Lower leg skin (tissue), 4 donors: ENCODE data around the gene HOXB8. TPM values are rescaled to one million over a fixed set of nuclear protein-coding genes. Genes with fewer than 3 reads are reported as not detected.

Source experiments
- DNase-seq, 2 donors: peaks; one replicate each; pipeline ENCODE4 v3.0.0-alpha.2; 2019; ENCODE audit warnings: low spot score in 2 of 2
- H3K4me3 ChIP-seq: fragments of 200-600 bp; sonication (generic); 2 replicates; pipeline ENCODE4 v1.5.1; 2017; ENCODE audit warnings: mild to moderate bottlenecking, low read depth; ENCODE audit not compliant: poor library complexity, severe bottlenecking
- POLR2A ChIP-seq, 2 donors: fragments of 450-650 bp; IDR thresholded peaks; one replicate each; pipeline ENCODE4 v1.6.1; 2016 to 2017; ENCODE audit warnings: antibody characterized with exemption in 2 of 2, mild to moderate bottlenecking in 1 of 2, moderate library complexity in 1 of 2
- WGBS, 2 donors: methylation state at CpG; one replicate each; pipeline ENCODE4 v1.1.5; 2018; 5-methylcytosine and 5-hydroxymethylcytosine counted together
- intact Hi-C: fragments of 100-400 bp; cut with DNase I; formaldehyde crosslinking; loops from one replicate; pipeline ENCODE4 v1.15.0; 2023; ENCODE audit warnings: low total_unique reads
- total RNA-seq, 4 donors: library from RNA; depleted of rRNA; stranded (reverse); fragments of >200 nt; gene quantifications; one replicate each; pipeline ENCODE4 v1.1.0, GENCODE V29; 2016
- TF ChIP-seq, protein P1 (sequence below), 3 donors: fragments of 450-650 bp; IDR thresholded peaks; one replicate each; pipeline ENCODE4 v1.5.1; 2016; ENCODE audit warnings: antibody characterized with exemption in 3 of 3, mild to moderate bottlenecking in 3 of 3, moderate library complexity in 2 of 3

Gene HOXB8
- total RNA-seq, 4 donors from 2014 or later, result 1.4 TPM; not detected in 3

DNA sequence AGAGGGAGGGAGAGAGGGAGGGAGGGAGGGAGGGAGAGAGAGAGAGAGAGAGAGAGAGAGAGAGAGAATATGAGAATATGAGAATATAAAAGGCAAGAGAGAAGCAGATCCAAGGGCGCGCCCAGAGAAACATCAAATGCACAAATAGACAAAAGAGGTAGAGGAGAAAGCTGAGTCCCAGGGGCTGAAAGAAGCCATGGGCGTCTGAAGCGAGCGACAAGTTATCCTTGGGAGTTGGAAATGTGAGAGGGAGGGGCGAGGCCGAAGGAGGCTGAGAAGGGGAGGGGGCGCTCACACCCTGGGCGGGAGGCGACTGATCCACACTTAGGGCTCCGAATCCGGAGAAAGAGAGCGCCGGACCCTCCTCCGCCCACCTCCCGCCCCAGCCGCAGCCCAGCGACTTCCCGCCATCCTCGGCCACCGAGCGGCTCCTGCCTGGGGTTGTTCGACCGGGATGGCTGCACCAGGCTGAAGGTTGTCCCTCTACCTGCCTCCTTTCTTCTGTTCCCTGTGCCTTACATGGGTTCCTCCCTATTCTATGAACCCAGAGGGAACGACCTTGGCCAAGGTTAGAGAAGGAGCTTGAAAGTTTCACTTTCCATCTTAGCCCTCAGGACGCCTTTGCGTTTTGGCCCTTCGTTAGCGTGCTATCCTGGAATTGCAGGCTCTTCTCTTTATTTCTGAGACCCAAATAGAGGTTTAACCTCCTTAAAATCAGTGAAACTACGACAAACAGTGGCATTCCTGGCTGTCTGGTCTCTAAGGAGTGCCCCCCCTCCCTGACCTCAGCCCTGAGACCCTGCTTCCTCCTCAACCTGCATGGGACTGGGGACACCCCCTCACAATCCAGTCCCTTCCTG lies 32.2 kb upstream of the HOXB8 start:
- no peak for DNase-seq
- WGBS, 2 donors, result 2% methylated on average over 30 of the region's 30 CpGs
- intact Hi-C loops, result no loop called here
- TF ChIP-seq, protein P1, sequence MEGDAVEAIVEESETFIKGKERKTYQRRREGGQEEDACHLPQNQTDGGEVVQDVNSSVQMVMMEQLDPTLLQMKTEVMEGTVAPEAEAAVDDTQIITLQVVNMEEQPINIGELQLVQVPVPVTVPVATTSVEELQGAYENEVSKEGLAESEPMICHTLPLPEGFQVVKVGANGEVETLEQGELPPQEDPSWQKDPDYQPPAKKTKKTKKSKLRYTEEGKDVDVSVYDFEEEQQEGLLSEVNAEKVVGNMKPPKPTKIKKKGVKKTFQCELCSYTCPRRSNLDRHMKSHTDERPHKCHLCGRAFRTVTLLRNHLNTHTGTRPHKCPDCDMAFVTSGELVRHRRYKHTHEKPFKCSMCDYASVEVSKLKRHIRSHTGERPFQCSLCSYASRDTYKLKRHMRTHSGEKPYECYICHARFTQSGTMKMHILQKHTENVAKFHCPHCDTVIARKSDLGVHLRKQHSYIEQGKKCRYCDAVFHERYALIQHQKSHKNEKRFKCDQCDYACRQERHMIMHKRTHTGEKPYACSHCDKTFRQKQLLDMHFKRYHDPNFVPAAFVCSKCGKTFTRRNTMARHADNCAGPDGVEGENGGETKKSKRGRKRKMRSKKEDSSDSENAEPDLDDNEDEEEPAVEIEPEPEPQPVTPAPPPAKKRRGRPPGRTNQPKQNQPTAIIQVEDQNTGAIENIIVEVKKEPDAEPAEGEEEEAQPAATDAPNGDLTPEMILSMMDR (IDR thresholded peaks at IDR 0.05), result no peak
- no peak for TF ChIP-seq POLR2A (IDR thresholded peaks at IDR 0.05)
- no peak overlapping the region for H3K4me3 ChIP-seq

- intact Hi-C loops, result no loop called here
- WGBS, 2 donors, result 3 to 5% methylated on average over 32 to 45 of the region's 80 CpGs
- no peak for DNase-seq
- TF ChIP-seq, protein P1 (IDR thresholded peaks at IDR 0.05), result no peak
- no peak for TF ChIP-seq POLR2A (IDR thresholded peaks at IDR 0.05)
- no peak overlapping the region for H3K4me3 ChIP-seq
These were observed 31.4 kb upstream of the HOXB8 start for GRCh38 chr17:48646183-48647102.

GRCh38 chr17:48645639-48646182 lies 30.6 kb upstream of the HOXB8 start:
- no peak for DNase-seq
- intact Hi-C loops, result no loop called here
- TF ChIP-seq, protein P1 (IDR thresholded peaks at IDR 0.05), result no peak
- no peak for TF ChIP-seq POLR2A (IDR thresholded peaks at IDR 0.05)
- WGBS, 2 donors, result 31 to 37% methylated on average over 14 of the region's 14 CpGs
- no peak overlapping the region for H3K4me3 ChIP-seq

DNA sequence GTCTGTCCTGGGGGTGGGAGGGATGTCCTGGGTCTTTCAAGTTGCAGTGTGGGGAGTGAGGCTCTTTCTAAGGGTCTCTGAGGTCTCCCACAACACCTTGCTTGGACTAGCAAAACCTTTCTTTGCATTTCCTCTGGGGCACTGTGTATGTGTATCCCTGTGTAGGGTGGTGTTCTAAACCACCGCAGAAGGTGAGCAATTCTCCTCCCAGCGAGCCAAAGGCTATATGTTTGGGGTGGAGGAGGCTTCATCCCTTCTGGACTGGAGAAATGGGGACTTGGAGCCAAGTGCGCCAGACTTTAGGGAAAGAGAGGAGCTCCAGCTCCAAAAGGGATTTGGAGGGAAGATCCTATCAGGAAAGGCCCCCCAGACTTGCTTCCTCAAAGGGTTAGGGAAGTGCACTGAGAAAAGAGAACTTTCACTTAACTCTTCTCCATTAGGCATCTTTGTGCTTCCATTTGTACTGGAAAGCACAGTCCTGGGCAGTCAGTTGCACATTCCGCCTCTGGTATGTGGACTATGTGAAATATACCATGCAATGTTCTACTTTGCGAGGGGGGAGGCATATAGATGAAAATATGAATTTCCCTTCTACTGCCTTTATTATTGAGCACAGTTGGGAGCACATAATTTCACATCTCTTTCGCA lies 29.9 kb upstream of the HOXB8 start:
- intact Hi-C loops, result no loop called here
- 43 to 59% methylated on average over 6 of the region's 6 CpGs for WGBS, 2 donors

GRCh38 chr17:48644159-48644558 lies 29.1 kb upstream of the HOXB8 start:
- no peak for TF ChIP-seq POLR2A (IDR thresholded peaks at IDR 0.05)
- TF ChIP-seq, protein P1 (IDR thresholded peaks at IDR 0.05), result no peak
- 81 to 100% methylated on average over 1 of the region's 1 CpG for WGBS, 2 donors
- H3K4me3 ChIP-seq, result no peak overlapping the region
- intact Hi-C loops, result no loop called here
- no peak for DNase-seq

More for the DNA sequence above, 29.9 kb upstream of the HOXB8 start:
- no peak for DNase-seq
- no peak overlapping the region for H3K4me3 ChIP-seq
- TF ChIP-seq POLR2A (IDR thresholded peaks at IDR 0.05), result no peak
- TF ChIP-seq, protein P1 (IDR thresholded peaks at IDR 0.05), result no peak
